Loucy (cell line): ENCODE data around the gene WDR75.

Experiments used
- CTCF ChIP-seq: fragments of 200-600 bp; sonication (generic); conservative IDR thresholded peaks from 2 replicates; pipeline ENCODE4 v1.5.1; 2014; ENCODE audit warnings: mild to moderate bottlenecking, antibody characterized with exemption, low read length
- EZH2phosphoT487 ChIP-seq: fragments of 200-600 bp; IDR thresholded peaks from 2 replicates; pipeline ENCODE4 v1.6.1; 2018; ENCODE audit warnings: antibody characterized with exemption, mild to moderate bottlenecking, moderate library complexity, borderline replicate concordance

GRCh38 chr2:189406586-189407233 lies 34.6 kb upstream of the WDR75 start:
- no peak for TF ChIP-seq CTCF
- TF ChIP-seq EZH2phosphoT487 = no peak
